Spinal cord (tissue), 10 donors: Measurements from ENCODE around the gene ACTL8. TPM values are rescaled to one million over a fixed set of nuclear protein-coding genes. Genes with fewer than 3 reads are reported as not detected.

Experiments
- DNase-seq, 6 donors: peaks; one replicate each; pipeline versions ENCODE4 v3.0.0 to v3.0.0-alpha.2; 2013 to 2015; ENCODE audit warnings: low spot score in 6 of 6, low read depth in 4 of 6
- H3K27ac ChIP-seq: one replicate; pipeline ENCODE4 v1.5.1; 2013; ENCODE audit warnings: low read depth, low read length, control low read depth
- H3K27me3 ChIP-seq: one replicate; pipeline ENCODE4 v1.6.1; 2013; ENCODE audit warnings: low read length; ENCODE audit not compliant: control insufficient read depth, insufficient read depth
- H3K36me3 ChIP-seq: one replicate; pipeline ENCODE4 v1.6.1; 2013; ENCODE audit warnings: low read length; ENCODE audit not compliant: control insufficient read depth, insufficient read depth
- H3K4me1 ChIP-seq: one replicate; pipeline ENCODE4 v1.6.1; 2013; ENCODE audit warnings: low read length; ENCODE audit not compliant: control insufficient read depth, insufficient read depth
- H3K4me3 ChIP-seq: one replicate; pipeline ENCODE4 v1.5.1; 2013; ENCODE audit warnings: low read depth, low read length, control low read depth
- H3K9me3 ChIP-seq: one replicate; pipeline ENCODE4 v1.6.1; 2013; ENCODE audit warnings: low read length; ENCODE audit not compliant: control insufficient read depth, insufficient read depth
- WGBS: methylation state at CpG from one replicate; pipeline ENCODE4 v1.1.5; 2013; ENCODE audit warnings: missing lambda C conversion rate; ENCODE audit not compliant: insufficient coverage; 5-methylcytosine and 5-hydroxymethylcytosine counted together
- polyA plus RNA-seq, 2 donors: library from polyadenylated mRNA; unstranded; fragments of 120-200 nt; gene quantifications; one replicate each; pipeline ENCODE4 v1.2.1, GENCODE V29; 2013; ENCODE audit not compliant: insufficient read length in 2 of 2
- total RNA-seq, 2 donors: library from RNA; depleted of rRNA in 1 of 2; stranded (reverse); fragments of 120-200 nt in 1 of 2; fragments of >200 nt in 1 of 2; gene quantifications; one replicate each; pipeline versions ENCODE4 v1.2.3 to v1.2.4, GENCODE V29; 2013 to 2014
- donor health status: healthy.

ACTL8 gene
- total and polyA plus RNA-seq, 4 donors = 0.23 TPM; not detected in 3

DNA sequence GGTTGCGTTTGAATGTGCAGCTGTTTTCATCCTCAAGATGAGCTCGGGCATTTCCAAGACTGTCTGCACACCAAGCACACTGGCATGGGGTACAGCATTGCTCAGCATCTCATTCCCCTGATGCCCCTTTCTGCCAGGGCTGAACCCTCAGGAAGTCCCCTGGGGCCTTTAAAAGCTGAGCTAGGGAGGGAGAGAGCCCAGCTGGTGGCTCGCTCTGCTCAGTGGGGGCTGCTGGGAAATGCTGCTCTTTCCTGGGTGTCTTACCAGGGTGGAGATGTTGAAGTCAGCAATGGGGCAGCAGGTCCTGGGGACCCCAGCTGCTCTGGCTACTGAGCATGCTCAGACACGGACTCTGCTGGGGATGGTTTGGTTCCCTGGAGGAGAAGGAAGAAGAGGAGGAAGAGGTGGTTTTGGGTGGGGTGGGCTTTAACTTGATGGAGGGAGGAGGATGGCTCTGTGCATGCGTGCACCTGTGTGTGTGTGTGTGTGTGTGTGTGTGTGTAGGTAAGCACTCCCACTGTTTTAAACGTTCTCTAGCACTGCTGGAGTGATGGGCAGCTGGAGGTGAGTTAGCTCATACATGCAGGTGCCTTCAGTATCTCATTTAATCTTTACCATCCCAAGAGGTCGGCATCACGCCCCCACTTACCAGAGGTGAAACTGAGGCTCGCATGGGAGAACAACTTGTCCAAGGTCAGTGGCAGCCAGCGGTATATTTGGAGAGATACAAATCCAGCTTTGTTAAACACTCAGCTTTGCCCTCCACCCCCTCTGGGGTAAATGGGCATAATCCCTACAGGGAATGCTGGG, 40.9 kb downstream of the ACTL8 start:
- Histone ChIP-seq H3K27ac (no peak overlapping the region), H3K36me3 (no peaks in the 10 kb centered on the region), H3K4me3 (no peak overlapping the region), H3K27me3 (no peaks in the 10 kb centered on the region), H3K9me3 (no peaks in the 10 kb centered on the region), H3K4me1 (peaks cover 7% of the 10 kb centered on the region)
- DNase-seq = no peak
- WGBS = 79% methylated on average over 7 of the region's 10 CpGs

- Histone ChIP-seq H3K4me1 (peaks cover 3% of the 10 kb centered on the region), H3K36me3 (no peaks in the 10 kb centered on the region), H3K27me3 (no peaks in the 10 kb centered on the region), H3K27ac (no peak overlapping the region), H3K4me3 (no peak overlapping the region), H3K9me3 (no peaks in the 10 kb centered on the region)
- 74% methylated on average over 7 of the region's 8 CpGs for WGBS
- no peak for DNase-seq
Observed at GRCh38 chr1:17797478-17797877, 42.3 kb downstream of the ACTL8 start.

GRCh38 chr1:17798011-17798410, 42.9 kb downstream of the ACTL8 start:
- Histone ChIP-seq H3K36me3 (no peaks in the 10 kb centered on the region), H3K27me3 (no peaks in the 10 kb centered on the region), H3K27ac (no peak overlapping the region), H3K4me3 (no peak overlapping the region), H3K4me1 (peaks cover 3% of the 10 kb centered on the region), H3K9me3 (no peaks in the 10 kb centered on the region)
- 93% methylated on average over 5 of the region's 7 CpGs for WGBS
- DNase-seq = no peak

- H3K27ac ChIP-seq = no peak overlapping the region
- H3K9me3 ChIP-seq = no peaks in the 10 kb centered on the region
- WGBS = 87% methylated on average over 10 of the region's 16 CpGs
- H3K4me3 ChIP-seq = no peak overlapping the region
- no peaks in the 10 kb centered on the region for H3K36me3 ChIP-seq
- no peaks in the 10 kb centered on the region for H3K27me3 ChIP-seq
- peaks cover 3% of the 10 kb centered on the region for H3K4me1 ChIP-seq
- DNase-seq = no peak
Observed at GRCh38 chr1:17798799-17799382, 43.8 kb downstream of the ACTL8 start.

DNA sequence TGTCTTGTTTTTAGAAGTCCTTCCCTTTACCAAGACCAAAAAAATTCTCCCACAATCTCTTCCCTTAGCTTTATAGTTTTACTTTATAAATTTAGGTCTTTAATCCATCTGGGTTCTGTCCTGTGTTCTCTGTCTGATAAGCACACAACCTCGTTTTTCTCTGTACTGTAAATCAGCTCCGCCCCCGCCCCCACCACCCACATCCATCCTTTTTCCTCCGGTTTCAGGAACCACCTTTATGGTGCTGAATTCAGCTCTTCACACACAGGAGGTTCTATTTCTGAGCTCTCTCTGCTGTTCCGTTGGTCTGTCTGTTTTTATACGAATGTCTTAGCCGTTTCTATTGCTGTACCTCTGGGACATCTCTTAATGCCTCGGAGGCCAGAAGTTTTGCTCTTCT, 44.5 kb downstream of the ACTL8 start:
- Histone ChIP-seq H3K4me3 (no peak overlapping the region), H3K9me3 (no peaks in the 10 kb centered on the region), H3K27ac (no peak overlapping the region), H3K4me1 (peaks cover 3% of the 10 kb centered on the region), H3K36me3 (no peaks in the 10 kb centered on the region), H3K27me3 (no peaks in the 10 kb centered on the region)
- 63% methylated on average over 6 of the region's 8 CpGs for WGBS
- DNase-seq = no peak

DNA sequence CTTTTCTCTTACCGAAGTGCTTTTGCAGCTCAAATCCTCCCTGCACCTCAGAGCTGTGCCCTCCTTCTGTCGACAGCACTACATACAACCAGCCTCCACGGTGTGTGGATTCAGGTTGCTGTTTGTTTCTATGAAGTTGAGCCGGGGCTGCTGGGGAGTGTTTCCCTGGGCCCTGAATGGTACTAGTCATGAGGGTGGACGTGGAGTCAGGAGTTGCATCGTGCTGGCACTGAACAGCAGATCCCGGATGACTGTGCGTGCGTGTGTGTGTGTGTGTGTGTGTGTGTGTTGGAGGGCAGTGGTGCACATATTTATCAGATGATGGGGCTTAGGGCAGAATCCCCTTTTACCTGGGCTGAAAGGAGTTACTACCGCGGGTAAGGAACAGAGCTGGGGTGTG, 47.0 kb downstream of the ACTL8 start:
- no peaks in the 10 kb centered on the region for H3K27me3 ChIP-seq

DNA sequence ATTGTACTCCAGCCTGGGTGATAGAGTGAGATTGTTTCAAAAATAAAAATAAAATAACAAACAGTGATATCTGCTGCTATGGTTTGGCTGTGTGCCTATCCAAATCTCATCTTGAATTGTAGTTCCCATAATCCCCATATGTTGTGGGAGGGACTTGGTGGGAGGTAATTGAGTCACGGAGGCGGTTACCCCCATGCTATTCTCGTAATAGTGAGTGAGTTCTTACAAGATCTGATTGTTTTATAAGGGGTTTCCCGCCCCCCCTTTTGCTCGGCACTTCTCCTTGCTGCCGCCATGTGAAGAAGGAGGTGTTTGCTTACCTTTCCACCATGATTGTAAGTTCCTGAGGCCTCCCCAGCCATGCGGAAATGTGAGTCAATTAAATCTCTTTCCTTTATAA, 47.8 kb downstream of the ACTL8 start:
- no peak for DNase-seq
- WGBS = no CpG with 5 or more reads among the region's 7 CpGs
- no peaks in the 10 kb centered on the region for H3K9me3 ChIP-seq
- H3K36me3 ChIP-seq = no peaks in the 10 kb centered on the region
- H3K27ac ChIP-seq = no peak overlapping the region
- no peaks in the 10 kb centered on the region for H3K27me3 ChIP-seq
- H3K4me3 ChIP-seq = no peak overlapping the region
- peaks cover 5% of the 10 kb centered on the region for H3K4me1 ChIP-seq

More for the DNA sequence above, 47.0 kb downstream of the ACTL8 start:
- Histone ChIP-seq H3K4me1 (peaks cover 5% of the 10 kb centered on the region), H3K36me3 (no peaks in the 10 kb centered on the region), H3K27ac (no peak overlapping the region), H3K4me3 (no peak overlapping the region), H3K9me3 (no peaks in the 10 kb centered on the region)
- 62% methylated on average over 6 of the region's 11 CpGs for WGBS
- no peak for DNase-seq

GRCh38 chr1:17805869-17806684, 50.9 kb downstream of the ACTL8 start:
- Histone ChIP-seq H3K4me1 (peaks cover 5% of the 10 kb centered on the region), H3K27ac (no peak overlapping the region), H3K4me3 (no peak overlapping the region), H3K9me3 (no peaks in the 10 kb centered on the region), H3K27me3 (no peaks in the 10 kb centered on the region), H3K36me3 (no peaks in the 10 kb centered on the region)
- WGBS = 79% methylated on average over 4 of the region's 10 CpGs
- DNase-seq = peak in 1 of 6 donors; percentile 85

DNA sequence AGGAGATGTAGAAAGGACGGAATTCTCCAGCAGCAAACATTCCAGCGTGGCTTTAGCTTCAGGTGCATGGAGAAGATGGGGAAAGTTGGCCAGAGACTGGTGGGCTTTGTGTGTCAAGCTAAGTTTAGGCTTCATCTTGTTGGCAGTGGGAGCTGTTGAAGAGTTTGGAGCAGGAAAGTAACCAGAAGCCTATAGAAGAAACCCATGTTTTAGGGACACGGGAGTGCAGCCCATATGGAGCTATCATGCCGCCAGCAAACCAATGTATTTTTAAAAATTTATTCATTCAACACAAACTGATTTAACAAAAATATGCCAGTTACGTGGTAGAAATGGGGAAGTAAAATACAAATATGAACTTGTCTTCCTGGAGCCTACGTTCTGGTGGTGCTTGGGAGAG, 53.7 kb downstream of the ACTL8 start:
- H3K4me1 ChIP-seq = peaks cover 5% of the 10 kb centered on the region
- 91% methylated on average over 2 of the region's 6 CpGs for whole genome bisulfite sequencing

More for the DNA sequence above, 53.7 kb downstream of the ACTL8 start:
- DNase-seq = peak in 1 of 6 donors; percentile 75
- Histone ChIP-seq H3K36me3 (no peaks in the 10 kb centered on the region), H3K27ac (no peak overlapping the region), H3K9me3 (no peaks in the 10 kb centered on the region), H3K27me3 (no peaks in the 10 kb centered on the region), H3K4me3 (no peak overlapping the region)
